Osteocyte (in vitro differentiated cells): ENCODE results near the gene PLSCR4. TPM values are rescaled to one million over a fixed set of nuclear protein-coding genes. Genes with fewer than 3 reads are reported as not detected.

Experiments
- DNase-seq: peaks from one replicate; pipeline ENCODE4 v3.0.0; 2021; ENCODE audit warnings: mixed read lengths; ENCODE audit not compliant: unreplicated experiment; ENCODE audit errors: extremely low spot score
- H3K27ac Mint-ChIP-seq: one replicate; pipeline ENCODE4 v1.8.0; 2021; ENCODE audit warnings: mild to moderate bottlenecking, mixed read lengths; ENCODE audit not compliant: unreplicated experiment
- H3K27me3 Mint-ChIP-seq: one replicate; pipeline ENCODE4 v1.8.0; 2021; ENCODE audit warnings: mixed read lengths; ENCODE audit not compliant: unreplicated experiment
- H3K36me3 Mint-ChIP-seq: one replicate; pipeline ENCODE4 v1.8.0; 2021; ENCODE audit warnings: mixed read lengths; ENCODE audit not compliant: unreplicated experiment
- H3K4me1 Mint-ChIP-seq: one replicate; pipeline ENCODE4 v1.8.0; 2021; ENCODE audit warnings: mixed read lengths; ENCODE audit not compliant: unreplicated experiment
- H3K4me3 Mint-ChIP-seq: one replicate; pipeline ENCODE4 v1.8.0; 2021; ENCODE audit warnings: mild to moderate bottlenecking, moderate library complexity, mixed read lengths; ENCODE audit not compliant: unreplicated experiment
- H3K9me3 Mint-ChIP-seq: one replicate; pipeline ENCODE4 v1.8.0; 2021; ENCODE audit warnings: mixed read lengths; ENCODE audit not compliant: unreplicated experiment
- total RNA-seq: library from RNA; stranded (reverse); gene quantifications from 2 replicates; pipeline ENCODE4 v1.2.1, GENCODE V29; 2021
- TF ChIP-seq, protein P1 (sequence below): fragments of 200-600 bp; sonication (generic); IDR thresholded peaks from 2 replicates; pipeline ENCODE4 v1.5.0; 2021; ENCODE audit warnings: antibody characterized with exemption, mild to moderate bottlenecking, moderate library complexity

Gene PLSCR4
- total RNA-seq, 1 donor from 2014 or later: 44.3 TPM

DNA sequence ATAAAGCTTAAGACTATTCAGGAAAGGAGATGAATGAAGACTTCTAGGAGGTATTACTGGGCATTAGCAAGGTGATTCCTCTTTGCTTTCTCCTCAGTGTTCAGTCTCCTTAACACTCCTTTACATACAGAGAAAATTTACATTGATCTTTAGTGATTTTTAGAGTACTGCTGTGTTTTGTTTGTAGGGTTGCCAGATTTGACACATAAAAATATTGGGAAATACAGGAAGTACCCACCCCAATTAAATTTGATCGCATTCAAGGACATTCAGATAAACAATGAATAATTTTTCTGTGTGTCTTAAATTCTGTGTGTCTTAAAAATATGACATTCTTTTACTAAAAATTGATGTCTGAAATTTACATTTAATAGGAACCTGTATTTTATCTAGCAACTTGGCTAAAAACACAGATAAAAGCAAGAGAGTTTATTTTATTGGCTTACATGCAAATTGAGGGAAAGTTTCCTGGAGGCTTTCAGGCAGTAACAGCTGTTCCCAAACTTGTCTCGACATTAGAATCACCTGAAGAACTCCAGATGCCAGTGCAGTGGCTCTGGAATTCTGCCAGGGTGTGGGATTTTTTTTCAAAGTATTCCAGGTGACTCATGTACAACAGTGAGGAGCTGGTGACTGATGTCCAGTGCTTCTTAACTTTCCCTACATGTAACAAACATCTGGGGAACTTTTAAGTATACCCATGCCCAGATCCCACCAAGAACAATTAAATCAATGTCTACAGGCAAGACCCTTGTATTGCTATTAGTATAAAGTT, 66.5 kb downstream of the PLSCR4 start:
- TF ChIP-seq, protein P1, sequence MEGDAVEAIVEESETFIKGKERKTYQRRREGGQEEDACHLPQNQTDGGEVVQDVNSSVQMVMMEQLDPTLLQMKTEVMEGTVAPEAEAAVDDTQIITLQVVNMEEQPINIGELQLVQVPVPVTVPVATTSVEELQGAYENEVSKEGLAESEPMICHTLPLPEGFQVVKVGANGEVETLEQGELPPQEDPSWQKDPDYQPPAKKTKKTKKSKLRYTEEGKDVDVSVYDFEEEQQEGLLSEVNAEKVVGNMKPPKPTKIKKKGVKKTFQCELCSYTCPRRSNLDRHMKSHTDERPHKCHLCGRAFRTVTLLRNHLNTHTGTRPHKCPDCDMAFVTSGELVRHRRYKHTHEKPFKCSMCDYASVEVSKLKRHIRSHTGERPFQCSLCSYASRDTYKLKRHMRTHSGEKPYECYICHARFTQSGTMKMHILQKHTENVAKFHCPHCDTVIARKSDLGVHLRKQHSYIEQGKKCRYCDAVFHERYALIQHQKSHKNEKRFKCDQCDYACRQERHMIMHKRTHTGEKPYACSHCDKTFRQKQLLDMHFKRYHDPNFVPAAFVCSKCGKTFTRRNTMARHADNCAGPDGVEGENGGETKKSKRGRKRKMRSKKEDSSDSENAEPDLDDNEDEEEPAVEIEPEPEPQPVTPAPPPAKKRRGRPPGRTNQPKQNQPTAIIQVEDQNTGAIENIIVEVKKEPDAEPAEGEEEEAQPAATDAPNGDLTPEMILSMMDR: no peak
- DNase-seq: no peak
- no peaks in the 10 kb centered on the region for H3K27me3 Mint-ChIP-seq
- H3K9me3 Mint-ChIP-seq: no peaks in the 10 kb centered on the region
- no peak overlapping the region for H3K4me3 Mint-ChIP-seq
- peaks cover 3% of the 10 kb centered on the region for H3K36me3 Mint-ChIP-seq
- peaks cover 7% of the 10 kb centered on the region for H3K4me1 Mint-ChIP-seq
- no peak overlapping the region for H3K27ac Mint-ChIP-seq

DNA sequence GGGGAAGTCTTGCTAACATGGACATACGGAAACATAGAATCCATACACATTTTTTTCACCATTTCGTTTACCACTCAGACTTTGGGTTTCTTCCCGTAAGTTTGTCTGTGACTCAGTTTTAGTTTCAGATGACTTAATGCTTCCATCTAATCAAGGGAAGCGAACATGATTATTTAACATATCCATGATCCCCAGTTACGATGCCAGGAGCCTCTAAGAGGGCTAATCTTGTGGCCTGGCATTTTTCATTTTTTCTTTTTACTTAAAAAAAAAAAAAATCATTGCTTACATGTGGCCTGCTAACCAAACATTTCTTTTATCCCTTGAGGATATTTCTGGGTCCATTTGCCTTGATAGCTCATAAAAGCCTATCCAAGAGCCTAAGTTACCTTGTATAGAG, 69.7 kb downstream of the PLSCR4 start:
- Mint-ChIP-seq H3K4me1 (peaks cover 7% of the 10 kb centered on the region), H3K27me3 (no peaks in the 10 kb centered on the region), H3K27ac (no peak overlapping the region), H3K9me3 (no peaks in the 10 kb centered on the region), H3K36me3 (peaks cover 3% of the 10 kb centered on the region), H3K4me3 (no peak overlapping the region)
- DNase-seq: no peak
- TF ChIP-seq, protein P1: no peak

DNA sequence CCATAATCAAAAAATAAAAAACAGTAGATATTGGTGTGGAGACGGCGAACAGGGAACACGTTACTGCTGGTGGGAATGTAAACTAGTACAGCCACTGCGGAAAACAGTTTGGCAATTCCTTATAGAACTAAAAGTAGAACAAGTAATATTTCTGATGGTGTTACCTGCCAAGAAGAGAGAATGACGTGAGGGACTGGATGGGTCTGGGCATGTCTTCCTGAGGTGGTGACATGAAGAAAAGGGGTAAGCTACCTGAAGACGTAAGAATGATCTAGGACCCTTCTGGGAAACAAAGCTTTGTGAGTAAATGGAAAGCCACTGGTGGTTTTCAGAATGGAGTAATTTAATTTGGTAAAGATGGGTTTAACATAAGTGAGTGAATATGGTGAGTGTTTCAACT, 70.5 kb downstream of the PLSCR4 start:
- peaks cover 3% of the 10 kb centered on the region for H3K36me3 Mint-ChIP-seq
- H3K27me3 Mint-ChIP-seq: no peaks in the 10 kb centered on the region
- H3K4me3 Mint-ChIP-seq: no peak overlapping the region
- H3K9me3 Mint-ChIP-seq: no peaks in the 10 kb centered on the region
- no peak for DNase-seq
- peaks cover 11% of the 10 kb centered on the region for H3K4me1 Mint-ChIP-seq
- TF ChIP-seq, protein P1: no peak
- H3K27ac Mint-ChIP-seq: no peak overlapping the region

DNA sequence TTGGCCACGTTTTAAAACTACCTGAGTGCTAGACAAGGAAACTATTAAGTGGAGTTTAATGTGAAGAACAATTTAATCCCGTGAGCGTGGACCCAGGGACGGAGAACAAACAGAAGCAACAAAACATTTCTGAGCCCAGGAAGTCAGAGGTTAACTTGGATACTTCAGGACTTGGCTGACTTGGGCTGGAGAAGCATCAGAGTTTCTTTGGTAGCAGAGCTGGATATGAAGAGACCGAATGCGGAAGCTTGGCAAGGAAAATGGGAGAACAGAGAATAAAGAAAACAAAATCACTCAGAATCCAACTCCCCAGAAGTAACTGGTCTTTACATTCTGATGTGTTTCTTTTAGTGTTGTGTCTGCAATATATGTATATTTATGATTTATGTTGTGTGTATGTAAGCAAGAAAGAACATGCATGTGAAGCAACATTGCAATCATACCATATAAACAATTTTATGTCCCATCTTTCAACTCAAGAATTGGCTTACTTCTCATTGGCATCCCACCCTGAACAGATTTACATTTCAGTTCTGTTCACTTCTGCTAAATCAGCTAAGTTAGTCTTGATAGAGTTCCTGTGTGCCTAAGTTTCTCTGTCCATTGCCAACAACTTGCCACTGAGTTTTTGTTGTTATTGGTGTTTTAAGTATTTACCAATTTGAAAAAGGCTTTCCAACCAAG, 72.8 kb downstream of the PLSCR4 start:
- Mint-ChIP-seq H3K27me3 (no peaks in the 10 kb centered on the region), H3K4me3 (no peak overlapping the region), H3K9me3 (no peaks in the 10 kb centered on the region), H3K36me3 (peaks cover 3% of the 10 kb centered on the region), H3K27ac (no peak overlapping the region), H3K4me1 (peaks cover 8% of the 10 kb centered on the region)
- TF ChIP-seq, protein P1: no peak
- DNase-seq: no peak

DNA sequence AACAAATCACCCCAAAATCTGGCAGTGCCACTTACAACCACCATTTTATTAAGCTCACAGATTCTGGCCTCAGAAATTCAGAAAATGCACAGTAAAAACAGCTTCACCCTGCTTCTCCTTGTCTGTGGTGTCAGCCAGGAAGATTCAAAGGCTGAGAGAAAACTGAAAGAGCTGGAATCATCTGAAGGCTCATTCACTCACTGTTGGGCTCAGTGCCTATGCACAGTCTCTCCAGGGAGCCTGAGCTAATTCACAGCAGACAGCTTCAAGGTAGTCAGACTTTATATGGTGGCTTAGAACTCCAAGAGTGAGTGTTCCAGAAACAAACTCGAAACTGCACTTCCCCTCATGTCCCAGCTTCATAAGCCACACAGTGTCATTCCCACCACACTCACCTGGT, 73.4 kb downstream of the PLSCR4 start:
- H3K27ac Mint-ChIP-seq: no peak overlapping the region

More for the DNA sequence above, 73.4 kb downstream of the PLSCR4 start:
- Mint-ChIP-seq H3K4me1 (peaks cover 8% of the 10 kb centered on the region), H3K36me3 (peaks cover 6% of the 10 kb centered on the region), H3K9me3 (no peaks in the 10 kb centered on the region), H3K27me3 (no peaks in the 10 kb centered on the region), H3K4me3 (no peak overlapping the region)
- no peak for DNase-seq
- TF ChIP-seq, protein P1: no peak
